Measurements from ENCODE around the gene RHBDD3.

- TF ChIP-seq CTCF (IDR thresholded peaks at IDR 0.05) (no peak), POLR2A (IDR thresholded peaks at IDR 0.05) (no peak)
Measured at GRCh38 chr22:29301716-29302401, 34.1 kb upstream of the RHBDD3 start.
